ENCODE results near the gene APOC3. TPM values are rescaled to one million over a fixed set of nuclear protein-coding genes. Genes with fewer than 3 reads are reported as not detected.

APOC3 gene
- total and polyA plus RNA-seq, 10 of the 15 experiments (the other 5 are each of a cell fraction or from before 2014, with no cell fraction given), result 1.9 TPM; not detected in 9

GRCh38 chr11:116825854-116826750 lies 3.6 kb upstream of the APOC3 start:
- TF ChIP-seq PAX8 (IDR thresholded peaks at IDR 0.05), result no peak
- TF ChIP-seq ZSCAN29 (IDR thresholded peaks at IDR 0.05), result no peak
- no peak for TF ChIP-seq ZBED1 (IDR thresholded peaks at IDR 0.05; ENCODE audit: borderline replicate concordance)
- TF ChIP-seq BHLHE40 (IDR thresholded peaks at IDR 0.05; ENCODE audit: borderline replicate concordance in 1 of 2, low read depth in 2 of 2, low read length in 1 of 2), result no peak
- H3K4me1 ChIP-seq (ENCODE audit: control insufficient read depth, insufficient read depth, low read length), result no peaks in the 10 kb centered on the region

GRCh38 chr11:116826751-116827431 lies 2.8 kb upstream of the APOC3 start:
- CTCF ChIA-PET, result interaction anchor here (0.8 kb wide), 1 partner anchor 9 kb away, joined by 3 read pairs; no protein-coding TSS in a partner anchor
- Histone ChIP-seq H3K9me3 (replicated peaks; ENCODE audit: control insufficient read depth, insufficient read depth, low read length) (no peaks in the 10 kb centered on the region), H3K4me3 (no peak overlapping the region), H3K79me2 (ENCODE audit: control insufficient read depth, insufficient read depth, low read length) (no peaks in the 10 kb centered on the region), H2AFZ (ENCODE audit: control insufficient read depth, low read depth, low read length) (no peak overlapping the region), H3K27ac (ENCODE audit: control insufficient read depth, insufficient read depth) (no peak overlapping the region), H3K4me1 (ENCODE audit: control insufficient read depth, insufficient read depth, low read length) (no peaks in the 10 kb centered on the region), H3K4me2 (ENCODE audit: control insufficient read depth, insufficient read depth) (no peak overlapping the region), H3K9ac (ENCODE audit: control insufficient read depth, insufficient read depth, low read length) (no peak overlapping the region), H4K20me1 (ENCODE audit: control insufficient read depth, insufficient read depth) (no peaks in the 10 kb centered on the region), H3K27me3 (replicated peaks in 1 of 2; ENCODE audit: control insufficient read depth in 2 of 2, insufficient read depth in 2 of 2, low read length in 1 of 2) (no peaks in the 10 kb centered on the region), H3K36me3 (ENCODE audit: control insufficient read depth in 2 of 2, insufficient read depth in 2 of 2, low read length in 1 of 2) (no peaks in the 10 kb centered on the region)
- RAD21 ChIA-PET (ENCODE audit: unreplicated experiment), result no interaction called here
- intact Hi-C loops (cut with micrococcal nuclease; ENCODE audit: unreplicated experiment) (no loop called here), in situ Hi-C loops (cut with MboI) (no loop called here)
- DNase-seq (ENCODE audit: low read depth, low spot score) (no peak), FAIRE-seq (no peak), ATAC-seq (no peak)
- SMC1A ChIA-PET (ENCODE audit: uncharacterized antibody, unreplicated experiment), result no interaction called here
- POLR2A ChIA-PET, result no interaction called here
- BruUV-seq (replicated peaks), result no TSS peak
- WGBS (ENCODE audit: insufficient coverage, insufficient replicate concordance, low lambda C conversion rate, missing lambda C conversion rate), result 13% methylated on average over 9 of the region's 9 CpGs
- TF ChIP-seq CEBPZ (IDR thresholded peaks at IDR 0.05; ENCODE audit: low read depth, low read length) (no peak), SREBF1 (IDR thresholded peaks at IDR 0.05; ENCODE audit: low read length) (no peak), PBX3 (IDR thresholded peaks at IDR 0.05; ENCODE audit: insufficient replicate concordance, low read depth, low read length) (no peak), MEF2B (IDR thresholded peaks at IDR 0.05; ENCODE audit: partially characterized antibody, poor library complexity, severe bottlenecking) (no peak), POLR2AphosphoS5 (IDR thresholded peaks at IDR 0.05; ENCODE audit: low read length) (no peak), IRF4 (IDR thresholded peaks at IDR 0.05; ENCODE audit: low read depth, low read length) (no peak), EGR1 (IDR thresholded peaks at IDR 0.05; ENCODE audit: borderline replicate concordance in 1 of 2, low read depth in 2 of 2, low read length in 2 of 2) (no peak)

More at GRCh38 chr11:116825854-116826750, 3.6 kb upstream of the APOC3 start:
- CTCF ChIA-PET, result interaction anchor here (0.8 kb wide), 1 partner anchor 10 kb away, joined by 3 read pairs; no protein-coding TSS in a partner anchor
- BruUV-seq (replicated peaks), result no TSS peak
- intact Hi-C loops (cut with micrococcal nuclease; ENCODE audit: unreplicated experiment) (no loop called here), in situ Hi-C loops (cut with MboI) (no loop called here)
- SMC1A ChIA-PET (ENCODE audit: uncharacterized antibody, unreplicated experiment), result no interaction called here
- Histone ChIP-seq H3K36me3 (ENCODE audit: control insufficient read depth in 2 of 2, insufficient read depth in 2 of 2, low read length in 1 of 2) (no peaks in the 10 kb centered on the region), H3K79me2 (ENCODE audit: control insufficient read depth, insufficient read depth, low read length) (no peaks in the 10 kb centered on the region), H3K9ac (ENCODE audit: control insufficient read depth, insufficient read depth, low read length) (no peak overlapping the region), H3K4me2 (ENCODE audit: control insufficient read depth, insufficient read depth) (no peak overlapping the region), H2AFZ (ENCODE audit: control insufficient read depth, low read depth, low read length) (no peak overlapping the region), H3K9me3 (replicated peaks; ENCODE audit: control insufficient read depth, insufficient read depth, low read length) (no peaks in the 10 kb centered on the region), H3K27ac (ENCODE audit: control insufficient read depth, insufficient read depth) (no peak overlapping the region), H3K4me3 (no peak overlapping the region), H4K20me1 (ENCODE audit: control insufficient read depth, insufficient read depth) (no peaks in the 10 kb centered on the region), H3K27me3 (replicated peaks in 1 of 2; ENCODE audit: control insufficient read depth in 2 of 2, insufficient read depth in 2 of 2, low read length in 1 of 2) (no peaks in the 10 kb centered on the region)
- DNase-seq (ENCODE audit: low read depth, low spot score), result no peak
- WGBS (ENCODE audit: insufficient coverage, insufficient replicate concordance, low lambda C conversion rate, missing lambda C conversion rate), result 45% methylated on average over 22 of the region's 22 CpGs
- RAD21 ChIA-PET (ENCODE audit: unreplicated experiment), result no interaction called here
- POLR2A ChIA-PET, result no interaction called here
- no peak for FAIRE-seq
- ATAC-seq, result no peak
